Osteoblast (primary cell): Measurements from ENCODE around the gene ANG. TPM values are rescaled to one million over a fixed set of nuclear protein-coding genes. Genes with fewer than 3 reads are reported as not detected.

Experiments
- DNase-seq: peaks from one replicate; pipeline ENCODE4 v3.0.0; 2011; ENCODE audit warnings: low spot score, mixed read lengths; ENCODE audit not compliant: insufficient read length; ENCODE audit errors: missing footprints
- H2AFZ ChIP-seq: 2 replicates; pipeline ENCODE4 v1.6.0; 2011; ENCODE audit warnings: mild to moderate bottlenecking, low read length
- H3K27ac ChIP-seq: 2 replicates; pipeline ENCODE4 v1.5.1; 2011; ENCODE audit warnings: mild to moderate bottlenecking, low read depth, low read length, moderate library complexity
- H3K27me3 ChIP-seq: 2 replicates; pipeline ENCODE4 v1.6.0; 2012; ENCODE audit warnings: mild to moderate bottlenecking, control low read depth, inconsistent platforms, low read length, moderate library complexity; ENCODE audit not compliant: insufficient read depth
- H3K36me3 ChIP-seq: 2 replicates; pipeline ENCODE4 v1.5.1; 2011; ENCODE audit warnings: mild to moderate bottlenecking, low read length, control low read depth, moderate library complexity; ENCODE audit not compliant: insufficient read depth
- H3K4me1 ChIP-seq: 2 replicates; pipeline ENCODE4 v1.5.1; 2011; ENCODE audit warnings: mild to moderate bottlenecking, low read length, control low read depth, moderate library complexity; ENCODE audit not compliant: insufficient read depth
- H3K4me2 ChIP-seq: 2 replicates; pipeline ENCODE4 v1.6.0; 2011; ENCODE audit warnings: mild to moderate bottlenecking, low read length; ENCODE audit not compliant: insufficient read depth
- H3K4me3 ChIP-seq: fragments of 200-600 bp; sonication (generic); 3 replicates; pipeline ENCODE4 v1.5.1; 2012; ENCODE audit warnings: mild to moderate bottlenecking, low read length, inconsistent platforms; ENCODE audit not compliant: insufficient read depth
- H3K79me2 ChIP-seq: 2 replicates; pipeline ENCODE4 v1.6.0; 2012; ENCODE audit warnings: mild to moderate bottlenecking, low read length, control low read depth, inconsistent platforms; ENCODE audit not compliant: insufficient read depth
- H3K9me3 ChIP-seq: 2 replicates; pipeline ENCODE4 v1.5.1; 2011; ENCODE audit warnings: low read depth, low read length, control low read depth
- H4K20me1 ChIP-seq: 2 replicates; pipeline ENCODE4 v1.6.0; 2012; ENCODE audit warnings: mild to moderate bottlenecking, low read length, control low read depth; ENCODE audit not compliant: insufficient read depth
- CTCF ChIP-seq: IDR thresholded peaks from 2 replicates; pipeline ENCODE4 v1.5.1; 2011; ENCODE audit warnings: mild to moderate bottlenecking, low read depth, low read length, moderate library complexity; ENCODE audit errors: extremely low read depth
- total RNA-seq: library from RNA; depleted of rRNA; stranded (reverse); fragments of >200 nt; gene quantifications from 2 replicates; pipeline ENCODE4 v1.2.3, GENCODE V29; 2012

ANG gene
- total RNA-seq, 1 donor = 7.2 TPM

GRCh38 chr14:20726531-20726930 is 38.0 kb downstream of the ANG start:
- no peaks in the 10 kb centered on the region for H3K4me1 ChIP-seq
- H3K9me3 ChIP-seq = no peaks in the 10 kb centered on the region
- H2AFZ ChIP-seq = no peak overlapping the region
- no peak overlapping the region for H3K4me2 ChIP-seq
- no peak for TF ChIP-seq CTCF
- H3K36me3 ChIP-seq = no peaks in the 10 kb centered on the region
- H3K27me3 ChIP-seq = peaks cover 20% of the 10 kb centered on the region
- no peak overlapping the region for H3K4me3 ChIP-seq
- H3K79me2 ChIP-seq = no peaks in the 10 kb centered on the region
- no peak for DNase-seq
- H4K20me1 ChIP-seq = no peaks in the 10 kb centered on the region
- H3K27ac ChIP-seq = no peak overlapping the region

- Histone ChIP-seq H3K36me3 (no peaks in the 10 kb centered on the region), H2AFZ (no peak overlapping the region), H3K79me2 (no peaks in the 10 kb centered on the region), H3K4me1 (no peaks in the 10 kb centered on the region), H3K27me3 (no peaks in the 10 kb centered on the region), H3K4me2 (no peak overlapping the region), H3K27ac (no peak overlapping the region), H3K4me3 (no peak overlapping the region), H3K9me3 (no peaks in the 10 kb centered on the region), H4K20me1 (no peaks in the 10 kb centered on the region)
- no peak for DNase-seq
- no peak for TF ChIP-seq CTCF
Measured at GRCh38 chr14:20730891-20731290, 42.3 kb downstream of the ANG start.

- Histone ChIP-seq H3K27me3 (no peaks in the 10 kb centered on the region), H3K36me3 (no peaks in the 10 kb centered on the region), H4K20me1 (no peaks in the 10 kb centered on the region), H3K27ac (no peak overlapping the region), H2AFZ (no peak overlapping the region), H3K4me2 (no peak overlapping the region), H3K9me3 (no peaks in the 10 kb centered on the region), H3K4me3 (no peak overlapping the region), H3K4me1 (no peaks in the 10 kb centered on the region), H3K79me2 (no peaks in the 10 kb centered on the region)
- no peak for DNase-seq
- no peak for TF ChIP-seq CTCF
Measured at GRCh38 chr14:20732477-20732876, 43.9 kb downstream of the ANG start.

GRCh38 chr14:20732979-20733635 is 44.5 kb downstream of the ANG start:
- no peak overlapping the region for H3K4me3 ChIP-seq
- H3K27ac ChIP-seq = no peak overlapping the region
- DNase-seq = no peak

More at GRCh38 chr14:20732979-20733635, 44.5 kb downstream of the ANG start:
- TF ChIP-seq CTCF = no peak
- Histone ChIP-seq H3K9me3 (no peaks in the 10 kb centered on the region), H3K4me2 (no peak overlapping the region), H3K27me3 (no peaks in the 10 kb centered on the region), H2AFZ (no peak overlapping the region), H3K4me1 (no peaks in the 10 kb centered on the region), H3K36me3 (no peaks in the 10 kb centered on the region), H3K79me2 (no peaks in the 10 kb centered on the region), H4K20me1 (no peaks in the 10 kb centered on the region)
